ENCODE measurements around the gene A4GALT.

GRCh38 chr22:42670046-42670445 is 50.6 kb downstream of the A4GALT start:
- TF ChIP-seq CTCF (IDR thresholded peaks at IDR 0.05), result no peak
- TF ChIP-seq POLR2A (IDR thresholded peaks at IDR 0.05), result no peak
